ENCODE data around the gene COLEC11. TPM values are rescaled to one million over a fixed set of nuclear protein-coding genes. Genes with fewer than 3 reads are reported as not detected.
A peak's percentile ranks its signal among the peaks of the same experiment; 100 is the strongest.

Gene COLEC11
- polyA plus RNA-seq, 2 of the 4 experiments (the other 2 are of a cell fraction): 0.30 to 0.97 TPM

GRCh38 chr2:3628241-3628679 lies 33.3 kb downstream of the COLEC11 start:
- 62% methylated on average over 8 of the region's 10 CpGs for WGBS (ENCODE audit: missing lambda C conversion rate)
- POLR2A ChIA-PET: no interaction called here
- Histone ChIP-seq H3K4me2 (no peak overlapping the region), H3K27ac (no peak overlapping the region), H3K4me1 (no peaks in the 10 kb centered on the region), H3K4me3 (no peak overlapping the region), H3K9me3 (no peaks in the 10 kb centered on the region)
- FAIRE-seq (no peak), DNase-seq (ENCODE audit: low read depth in 1 of 2, low spot score in 1 of 2) (no peak), ATAC-seq (peak in 1 of 2 experiments; percentile 10; a peak in 1 of 6 replicates)
- TF ChIP-seq NFE2L2 (conservative IDR thresholded peaks at IDR 0.05; ENCODE audit: low read length): no peak
- no peak for TF ChIP-seq SMC3 (IDR thresholded peaks at IDR 0.05)
- no peak for TF ChIP-seq HES2 (IDR thresholded peaks at IDR 0.05)
- TF ChIP-seq USF2 (IDR thresholded peaks at IDR 0.05): no peak
- TF ChIP-seq ATOH8 (CRISPR knock-in tag; IDR thresholded peaks at IDR 0.05; ENCODE audit: low read depth): no peak
- CTCF ChIA-PET: interaction anchor here (0.7 to 1.6 kb wide), 5 partner anchors 9 to 23 kb away, joined by 3 to 5 read pairs (median 3); no protein-coding TSS in a partner anchor

- ChIA-PET CTCF (interaction anchor here (0.7 to 1.6 kb wide), 5 partner anchors 8 to 23 kb away, joined by 3 to 5 read pairs (median 3); no protein-coding TSS in a partner anchor), POLR2A (no interaction called here)
- Histone ChIP-seq H3K27ac (no peak overlapping the region), H3K4me2 (no peak overlapping the region), H3K4me3 (no peak overlapping the region), H3K4me1 (no peaks in the 10 kb centered on the region), H3K9me3 (no peaks in the 10 kb centered on the region)
- DNase-seq (ENCODE audit: low read depth in 1 of 2, low spot score in 1 of 2) (peak in 1 of 2 experiments; percentile 41), ATAC-seq (peak; percentile 36 to 69; a peak in 4 of 6 replicates), FAIRE-seq (no peak)
- WGBS (ENCODE audit: missing lambda C conversion rate): 36% methylated on average over 12 of the region's 12 CpGs
- TF ChIP-seq RAD21 (conservative IDR thresholded peaks at IDR 0.05 in 1 of 2, IDR thresholded peaks at IDR 0.05 in 1 of 2) (0 out of 5 replicates have a peak, but pooled peaks of 1 of the 2 experiments have one; percentile 15), HEYL (CRISPR knock-in tag; IDR thresholded peaks at IDR 0.05) (no peak)
These were observed 33.9 kb downstream of the COLEC11 start for GRCh38 chr2:3628800-3629199.

- TF ChIP-seq MAFK (IDR thresholded peaks at IDR 0.05; ENCODE audit: partially characterized antibody) (no peak), RAD21 (conservative IDR thresholded peaks at IDR 0.05 in 1 of 2, IDR thresholded peaks at IDR 0.05 in 1 of 2) (no peak), ZFP36 (IDR thresholded peaks at IDR 0.05; ENCODE audit: borderline replicate concordance, partially characterized antibody) (no peak), HDAC2 (IDR thresholded peaks at IDR 0.05) (no peak), MYC (IDR thresholded peaks at IDR 0.05; ENCODE audit: borderline replicate concordance, low read length) (no peak), MAZ (IDR thresholded peaks at IDR 0.05; ENCODE audit: borderline replicate concordance, low read depth, low read length) (no peak), ZSCAN20 (CRISPR knock-in tag; IDR thresholded peaks at IDR 0.05) (no peak), NFE2L2 (conservative IDR thresholded peaks at IDR 0.05; ENCODE audit: low read length) (no peak), POLR2A (IDR thresholded peaks at IDR 0.05; ENCODE audit: low read length) (no peak)
- POLR2A ChIA-PET: no interaction called here
- CTCF ChIA-PET: no interaction called here
- Histone ChIP-seq H3K27ac (no peak overlapping the region), H3K4me2 (no peak overlapping the region), H3K4me1 (no peaks in the 10 kb centered on the region), H3K4me3 (no peak overlapping the region), H3K9me3 (no peaks in the 10 kb centered on the region)
- DNase-seq (ENCODE audit: low read depth in 1 of 2, low spot score in 1 of 2): no peak
- FAIRE-seq: no peak
- ATAC-seq: no peak
- 71% methylated on average over 7 of the region's 7 CpGs for WGBS (ENCODE audit: missing lambda C conversion rate)
These were observed 35.7 kb downstream of the COLEC11 start for GRCh38 chr2:3630631-3631030.

- Histone ChIP-seq H3K4me1 (no peaks in the 10 kb centered on the region), H3K4me3 (no peak overlapping the region), H3K9me3 (no peaks in the 10 kb centered on the region), H3K4me2 (no peak overlapping the region), H3K27ac (no peak overlapping the region)
- WGBS (ENCODE audit: missing lambda C conversion rate): 56% methylated on average over 15 of the region's 15 CpGs
- ChIA-PET POLR2A (no interaction called here), CTCF (no interaction called here)
- no peak for DNase-seq (ENCODE audit: low read depth in 1 of 2, low spot score in 1 of 2)
- no peak for FAIRE-seq
- no peak for ATAC-seq
- TF ChIP-seq MYC (IDR thresholded peaks at IDR 0.05; ENCODE audit: borderline replicate concordance, low read length): no peak
- no peak for TF ChIP-seq RCOR1 (IDR thresholded peaks at IDR 0.05; ENCODE audit: low read depth, low read length)
- no peak for TF ChIP-seq ATOH8 (CRISPR knock-in tag; IDR thresholded peaks at IDR 0.05; ENCODE audit: low read depth)
- no peak for TF ChIP-seq USF2 (IDR thresholded peaks at IDR 0.05)
- TF ChIP-seq JUN (IDR thresholded peaks at IDR 0.05): no peak
- no peak for TF ChIP-seq ZFP36 (IDR thresholded peaks at IDR 0.05; ENCODE audit: borderline replicate concordance, partially characterized antibody)
- no peak for TF ChIP-seq RFX5 (IDR thresholded peaks at IDR 0.05)
- no peak for TF ChIP-seq HEYL (CRISPR knock-in tag; IDR thresholded peaks at IDR 0.05)
- TF ChIP-seq CHD2 (IDR thresholded peaks at IDR 0.05; ENCODE audit: low read length, partially characterized antibody): no peak
- no peak for TF ChIP-seq ESRRA (IDR thresholded peaks at IDR 0.05; ENCODE audit: borderline replicate concordance, low read length)
- TF ChIP-seq HOXA7 (CRISPR knock-in tag; IDR thresholded peaks at IDR 0.05): no peak
- TF ChIP-seq CBX2 (IDR thresholded peaks at IDR 0.05; ENCODE audit: borderline replicate concordance, low read depth): no peak
- TF ChIP-seq NPAS2 (CRISPR knock-in tag; IDR thresholded peaks at IDR 0.05; ENCODE audit: borderline replicate concordance): no peak
- TF ChIP-seq ZSCAN20 (CRISPR knock-in tag; IDR thresholded peaks at IDR 0.05): no peak
- no peak for TF ChIP-seq CEBPB (IDR thresholded peaks at IDR 0.05)
- no peak for TF ChIP-seq PBX3 (IDR thresholded peaks at IDR 0.05)
These were observed 36.4 kb downstream of the COLEC11 start for GRCh38 chr2:3631161-3631850.
